Activated CD8-positive, alpha-beta memory T cell treated with anti-CD3 and anti-CD28 coated beads for 24 hours (primary cell): ENCODE results near the gene AP3B1.

Experiments used
- DNase-seq: peaks from one replicate; pipeline ENCODE4 v3.0.0-alpha.2; 2020

AP3B1 gene

GRCh38 chr5:77999399-77999798, 295.1 kb downstream of the AP3B1 start:
- DNase-seq, result no peak

GRCh38 chr5:77996943-77997342, 297.6 kb downstream of the AP3B1 start:
- DNase-seq, result no peak

GRCh38 chr5:77995793-77996409, 298.6 kb downstream of the AP3B1 start:
- DNase-seq, result no peak

- DNase-seq, result no peak
Measured at GRCh38 chr5:77994943-77995342, 299.6 kb downstream of the AP3B1 start.

GRCh38 chr5:77993855-77994318, 300.6 kb downstream of the AP3B1 start:
- no peak for DNase-seq

- DNase-seq, result no peak
Measured at GRCh38 chr5:77993141-77993854, 301.2 kb downstream of the AP3B1 start.

GRCh38 chr5:77991084-77991483, 303.4 kb downstream of the AP3B1 start:
- no peak for DNase-seq

- DNase-seq, result no peak
Measured at GRCh38 chr5:77990020-77990419, 304.5 kb downstream of the AP3B1 start.

GRCh38 chr5:77987988-77988387, 306.5 kb downstream of the AP3B1 start:
- DNase-seq, result no peak

- DNase-seq, result no peak
Measured at GRCh38 chr5:77987331-77987730, 307.2 kb downstream of the AP3B1 start.

- DNase-seq, result no peak
Measured at GRCh38 chr5:77986261-77986660, 308.2 kb downstream of the AP3B1 start.

- DNase-seq, result no peak
Measured at GRCh38 chr5:77985247-77985646, 309.3 kb downstream of the AP3B1 start.

GRCh38 chr5:77984587-77984986, 309.9 kb downstream of the AP3B1 start:
- no peak for DNase-seq

- no peak for DNase-seq
Measured at GRCh38 chr5:77983482-77984199, 310.9 kb downstream of the AP3B1 start.

- no peak for DNase-seq
Measured at GRCh38 chr5:77981820-77982219, 312.7 kb downstream of the AP3B1 start.

GRCh38 chr5:77974576-77974975, 319.9 kb downstream of the AP3B1 start:
- no peak for DNase-seq

- no peak for DNase-seq
Measured at GRCh38 chr5:77973253-77973609, 321.3 kb downstream of the AP3B1 start.

- DNase-seq, result peak; percentile 65
Measured at GRCh38 chr5:77972469-77973252, 321.8 kb downstream of the AP3B1 start.

- DNase-seq, result no peak
Measured at GRCh38 chr5:77971776-77972468, 322.6 kb downstream of the AP3B1 start.

GRCh38 chr5:77970891-77971290, 323.6 kb downstream of the AP3B1 start:
- DNase-seq, result no peak

- no peak for DNase-seq
Measured at GRCh38 chr5:77963795-77964194, 330.7 kb downstream of the AP3B1 start.

- DNase-seq, result no peak
Measured at GRCh38 chr5:77960863-77961396, 333.6 kb downstream of the AP3B1 start.
